ENCODE data around the gene RAB4A. TPM values are rescaled to one million over a fixed set of nuclear protein-coding genes. Genes with fewer than 3 reads are reported as not detected.

The RAB4A gene
- total RNA-seq = 10 to 100 TPM; 11.4 to 11.7 TPM

GRCh38 chr1:229270547-229271447 lies at the start of gene RAB4A:
RAB4A (plus strand) TSS chr1:229271111; CDS start chr1:229271340, 229 bp downstream.

GRCh38 chr1:229342656-229343569 lies 72.0 kb downstream of the RAB4A start, which contains the start of gene CCSAP:
CCSAP (minus strand) TSS chr1:229343047; CDS start chr1:229342465, 582 bp downstream.

Other genes with a start within 250 kb of the RAB4A start
- 10 to 100 TPM; 13.1 to 18.3 TPM for gene CCSAP, start 71.9 kb downstream of the RAB4A start, total RNA-seq
- gene ACTA1, start 163.0 kb downstream of the RAB4A start, total RNA-seq = not detected
- gene NUP133, start 237.2 kb downstream of the RAB4A start, total RNA-seq = 10 to 100 TPM; 30.6 TPM